HEK293 (cell line): Measurements from ENCODE around the gene ZNF462.

Source experiments
- CTCF ChIA-PET: fragments of 350-600 bp; formaldehyde crosslinking; extraction: SDS; loops from one replicate; lab custom pipeline; 2021; ENCODE audit warnings: antibody characterized with exemption; lab: Yijun Ruan, JAX
- POLR2A ChIA-PET: fragments of 300-600 bp; formaldehyde crosslinking; extraction: SDS; loops from one replicate; lab custom pipeline; 2020; ENCODE audit warnings: antibody characterized with exemption, inconsistent platforms; lab: Yijun Ruan, JAX
- H3K27ac ChIP-seq: fragments of 200-500 bp; sonication (Bioruptor generic); 2 replicates; pipeline ENCODE4 v1.5.1; 2014; ENCODE audit warnings: low read depth, low read length, control low read depth, inconsistent platforms; ENCODE audit errors: extremely low read depth
- H3K36me3 ChIP-seq, 2 experiments: fragments of 200-500 bp in 1 of 2; sonication (Bioruptor generic) in 1 of 2; 1 replicate in 1 of 2; 2 replicates in 1 of 2; pipeline ENCODE4 v1.5.1; 2014 to 2017; ENCODE audit warnings: inconsistent platforms in 2 of 2, low read length in 2 of 2; ENCODE audit not compliant: control insufficient read depth in 2 of 2, insufficient read depth in 1 of 2
- H3K4me1 ChIP-seq: fragments of 200-500 bp; sonication (Bioruptor generic); 2 replicates; pipeline ENCODE4 v1.5.1; 2014; ENCODE audit warnings: mild to moderate bottlenecking, low read length, inconsistent platforms; ENCODE audit not compliant: control insufficient read depth, insufficient read depth
- H3K4me3 ChIP-seq: 2 replicates; pipeline ENCODE4 v1.5.1; 2011; ENCODE audit warnings: low read depth, mild to moderate bottlenecking, control low read depth, low read length, moderate library complexity
- H3K9me3 ChIP-seq: fragments of 200-500 bp; sonication (Bioruptor generic); 2 replicates; pipeline ENCODE4 v1.5.1; 2014; ENCODE audit warnings: low read depth, low read length, inconsistent platforms; ENCODE audit not compliant: control insufficient read depth, insufficient read depth
- ELK4 ChIP-seq: IDR thresholded peaks from 2 replicates; pipeline ENCODE4 v1.6.1; 2011; ENCODE audit warnings: mild to moderate bottlenecking, low read depth, low read length, borderline replicate concordance
- GLIS2 ChIP-seq: fragments of 450-650 bp; formaldehyde crosslinking; IDR thresholded peaks from 2 replicates; pipeline ENCODE4 v1.5.1; 2016; ENCODE audit warnings: missing biosample characterization, missing genetic modification characterization
- MEIS1 ChIP-seq: sonication (generic); formaldehyde crosslinking; IDR thresholded peaks from 2 replicates; pipeline ENCODE4 v1.8.1; 2022; ENCODE audit warnings: missing genetic modification reagents, mild to moderate bottlenecking, borderline replicate concordance
- PRDM10 ChIP-seq: fragments of 450-650 bp; formaldehyde crosslinking; IDR thresholded peaks from 2 replicates; pipeline ENCODE4 v1.5.1; 2016; ENCODE audit warnings: missing biosample characterization, missing genetic modification characterization
- PRDM6 ChIP-seq: fragments of 450-650 bp; formaldehyde crosslinking; IDR thresholded peaks from 2 replicates; pipeline ENCODE4 v1.5.1; 2017; ENCODE audit warnings: missing biosample characterization, missing genetic modification characterization
- REPIN1 ChIP-seq: fragments of 450-650 bp; formaldehyde crosslinking; IDR thresholded peaks from 2 replicates; pipeline ENCODE4 v1.5.1; 2017; ENCODE audit warnings: missing biosample characterization, missing genetic modification characterization, low read depth
- REST ChIP-seq: fragments of 450-650 bp; formaldehyde crosslinking; IDR thresholded peaks from 2 replicates; pipeline ENCODE4 v1.5.1; 2016; ENCODE audit warnings: missing biosample characterization, missing genetic modification characterization
- TCF7L2 ChIP-seq: IDR thresholded peaks from 2 replicates; pipeline ENCODE4 v1.6.1; 2011; ENCODE audit warnings: low read depth, mild to moderate bottlenecking, inconsistent platforms, low read length, moderate library complexity, borderline replicate concordance
- ZBTB1 ChIP-seq: fragments of 450-650 bp; formaldehyde crosslinking; IDR thresholded peaks from 2 replicates; pipeline ENCODE4 v1.5.1; 2016; ENCODE audit warnings: missing biosample characterization, missing genetic modification characterization
- ZBTB48 ChIP-seq: fragments of 450-650 bp; formaldehyde crosslinking; IDR thresholded peaks from 2 replicates; pipeline ENCODE4 v1.5.1; 2016; ENCODE audit warnings: missing biosample characterization, missing genetic modification characterization
- ZNF133 ChIP-seq: fragments of 450-650 bp; formaldehyde crosslinking; IDR thresholded peaks from 2 replicates; pipeline ENCODE4 v1.5.1; 2016; ENCODE audit warnings: missing biosample characterization, missing genetic modification characterization
- ZNF394 ChIP-seq: fragments of 450-650 bp; formaldehyde crosslinking; IDR thresholded peaks from 2 replicates; pipeline ENCODE4 v1.5.1; 2016; ENCODE audit warnings: missing biosample characterization, missing genetic modification characterization, mild to moderate bottlenecking, moderate library complexity, borderline replicate concordance
- ZNF416 ChIP-seq: fragments of 450-650 bp; formaldehyde crosslinking; IDR thresholded peaks from 2 replicates; pipeline ENCODE4 v1.5.1; 2016; ENCODE audit warnings: missing biosample characterization, missing genetic modification characterization
- ZNF513 ChIP-seq: fragments of 450-650 bp; IDR thresholded peaks from 2 replicates; pipeline ENCODE4 v1.5.1; 2018; ENCODE audit warnings: missing biosample characterization, missing genetic modification characterization
- ZNF518A ChIP-seq: fragments of 450-650 bp; formaldehyde crosslinking; conservative IDR thresholded peaks from 2 replicates; pipeline ENCODE4 v1.5.1; 2016; ENCODE audit warnings: low read depth, missing biosample characterization, missing genetic modification characterization
- ZNF549 ChIP-seq: fragments of 450-650 bp; IDR thresholded peaks from 2 replicates; pipeline ENCODE4 v1.5.1; 2018; ENCODE audit warnings: missing biosample characterization, missing genetic modification characterization, mild to moderate bottlenecking, inconsistent platforms, moderate library complexity
- ZNF660 ChIP-seq: fragments of 450-650 bp; IDR thresholded peaks from 2 replicates; pipeline ENCODE4 v1.5.1; 2018; ENCODE audit warnings: missing biosample characterization, mild to moderate bottlenecking, missing genetic modification characterization
- ZNF768 ChIP-seq: fragments of 450-650 bp; formaldehyde crosslinking; IDR thresholded peaks from 2 replicates; pipeline ENCODE4 v1.5.1; 2018; ENCODE audit warnings: missing biosample characterization, mild to moderate bottlenecking, missing genetic modification characterization

ZNF462 gene

GRCh38 chr9:106875529-106875928 is 12.6 kb downstream of the ZNF462 start:
- Histone ChIP-seq H3K4me1 (peaks cover 17% of the 10 kb centered on the region), H3K27ac (no peak overlapping the region), H3K36me3 (no peaks in the 10 kb centered on the region), H3K4me3 (no peak overlapping the region), H3K9me3 (no peaks in the 10 kb centered on the region)
- ChIA-PET POLR2A (no interaction called here), CTCF (no interaction called here)
- TF ChIP-seq ZBTB1 (tag by site-specific recombination), result no peak
- no peak for TF ChIP-seq ELK4
- no peak for TF ChIP-seq REPIN1 (tag by site-specific recombination)
- no peak for TF ChIP-seq GLIS2 (tag by site-specific recombination)
- TF ChIP-seq TCF7L2, result no peak
- no peak for TF ChIP-seq ZNF416 (tag by site-specific recombination)
- no peak for TF ChIP-seq MEIS1 (CRISPR knock-in tag)
- TF ChIP-seq PRDM10 (tag by site-specific recombination), result no peak
- TF ChIP-seq ZBTB48 (tag by site-specific recombination), result no peak
- no peak for TF ChIP-seq ZNF133 (tag by site-specific recombination)
- TF ChIP-seq REST (tag by site-specific recombination), result no peak

- Histone ChIP-seq H3K4me1 (peaks cover 17% of the 10 kb centered on the region), H3K36me3 (no peaks in the 10 kb centered on the region), H3K9me3 (no peaks in the 10 kb centered on the region), H3K27ac (no peak overlapping the region), H3K4me3 (no peak overlapping the region)
- ChIA-PET CTCF (interaction anchor here (0.5 to 2.0 kb wide), 3 partner anchors 14 to 834 kb away, joined by 3 to 7 read pairs (median 4); no protein-coding TSS in a partner anchor), POLR2A (no interaction called here)
- TF ChIP-seq ZNF513 (tag by site-specific recombination), result no peak
- no peak for TF ChIP-seq ZNF518A (tag by site-specific recombination)
- no peak for TF ChIP-seq ZNF660 (tag by site-specific recombination)
- TF ChIP-seq ZNF549 (tag by site-specific recombination), result no peak
- no peak for TF ChIP-seq ZNF768 (tag by site-specific recombination)
- no peak for TF ChIP-seq ZNF394
- no peak for TF ChIP-seq PRDM6 (tag by site-specific recombination)
Observed at GRCh38 chr9:106877345-106877744, 14.4 kb downstream of the ZNF462 start.
